H9 (cell line): Measurements from ENCODE around the gene RET. TPM values are rescaled to one million over a fixed set of nuclear protein-coding genes. Genes with fewer than 3 reads are reported as not detected.
A peak's percentile ranks its signal among the peaks of the same experiment; 100 is the strongest.

ENCODE experiments used
- DNase-seq: peaks from one replicate; pipeline ENCODE4 v3.0.0-alpha.2; 2017
- H2AFZ ChIP-seq: one replicate; pipeline ENCODE4 v1.6.1; 2013; ENCODE audit warnings: mild to moderate bottlenecking, low read length, control low read depth, moderate library complexity
- H2AK5ac ChIP-seq: 2 replicates; pipeline ENCODE4 v1.6.1; 2013; ENCODE audit warnings: low read length, control low read depth, mixed read lengths; ENCODE audit not compliant: insufficient read length
- H2BK120ac ChIP-seq: one replicate; pipeline ENCODE4 v1.6.1; 2013; ENCODE audit warnings: low read depth, mild to moderate bottlenecking, low read length, control low read depth, inconsistent platforms; ENCODE audit not compliant: poor library complexity, severe bottlenecking
- H2BK12ac ChIP-seq: 2 replicates; pipeline ENCODE4 v1.6.1; 2013; ENCODE audit warnings: low read length, control low read depth, mixed read lengths, low read depth; ENCODE audit not compliant: insufficient read length
- H2BK15ac ChIP-seq: 2 replicates; pipeline ENCODE4 v1.6.1; 2013; ENCODE audit warnings: low read depth, low read length, control low read depth
- H2BK20ac ChIP-seq: one replicate; pipeline ENCODE4 v1.6.1; 2013; ENCODE audit warnings: low read depth, mild to moderate bottlenecking, low read length, control low read depth, inconsistent platforms; ENCODE audit not compliant: poor library complexity, severe bottlenecking
- H2BK5ac ChIP-seq: 2 replicates; pipeline ENCODE4 v1.6.1; 2013; ENCODE audit warnings: low read length, control low read depth, mixed read lengths; ENCODE audit not compliant: insufficient read length
- H3K14ac ChIP-seq: 2 replicates; pipeline ENCODE4 v1.6.1; 2013; ENCODE audit warnings: low read length, control low read depth; ENCODE audit not compliant: insufficient read depth
- H3K18ac ChIP-seq: 2 replicates; pipeline ENCODE4 v1.6.1; 2013; ENCODE audit warnings: low read depth, mild to moderate bottlenecking, mixed read lengths, low read length, control low read depth; ENCODE audit not compliant: insufficient read length
- H3K23ac ChIP-seq: 2 replicates; pipeline ENCODE4 v1.6.1; 2013; ENCODE audit warnings: low read length, control low read depth, mixed read lengths, low read depth; ENCODE audit not compliant: insufficient read length
- H3K23me2 ChIP-seq: 2 replicates; pipeline ENCODE4 v1.6.1; 2013; ENCODE audit warnings: low read depth, mild to moderate bottlenecking, mixed read lengths, low read length, control low read depth; ENCODE audit not compliant: insufficient read length, poor library complexity, severe bottlenecking
- H3K27ac ChIP-seq: 2 replicates; pipeline ENCODE4 v1.5.1; 2013; ENCODE audit warnings: low read length, control low read depth, mixed read lengths, low read depth; ENCODE audit not compliant: insufficient read length
- H3K27me3 ChIP-seq: 2 replicates; pipeline ENCODE4 v1.6.1; 2013; ENCODE audit warnings: low read length, control low read depth, inconsistent platforms; ENCODE audit not compliant: insufficient read depth
- H3K4ac ChIP-seq: 2 replicates; pipeline ENCODE4 v1.6.1; 2013; ENCODE audit warnings: low read depth, mild to moderate bottlenecking, control low read depth, inconsistent platforms, low read length, moderate library complexity
- H3K4me1 ChIP-seq: 2 replicates; pipeline ENCODE4 v1.6.1; 2013; ENCODE audit warnings: low read length, control low read depth, inconsistent platforms; ENCODE audit not compliant: insufficient read depth
- H3K4me2 ChIP-seq: 2 replicates; pipeline ENCODE4 v1.6.1; 2013; ENCODE audit warnings: low read length, control low read depth, mixed read lengths; ENCODE audit not compliant: insufficient read length, insufficient read depth
- H3K56ac ChIP-seq: 2 replicates; pipeline ENCODE4 v1.6.1; 2013; ENCODE audit warnings: low read depth, mild to moderate bottlenecking, mixed read lengths, low read length, control low read depth; ENCODE audit not compliant: insufficient read length
- H3K79me1 ChIP-seq: 2 replicates; pipeline ENCODE4 v1.6.1; 2013; ENCODE audit warnings: low read depth, mild to moderate bottlenecking, moderate library complexity, low read length, control low read depth, inconsistent platforms; ENCODE audit not compliant: insufficient read depth, poor library complexity, severe bottlenecking
- H3K79me2 ChIP-seq: 2 replicates; pipeline ENCODE4 v1.6.1; 2013; ENCODE audit warnings: low read length, control low read depth, inconsistent platforms; ENCODE audit not compliant: insufficient read depth
- H3K9ac ChIP-seq: 2 replicates; pipeline ENCODE4 v1.6.1; 2013; ENCODE audit warnings: low read length, control low read depth, mixed read lengths; ENCODE audit not compliant: insufficient read length; ENCODE audit errors: extremely low read depth
- H3K9me3 ChIP-seq: one replicate; pipeline ENCODE4 v1.6.1; 2013; ENCODE audit warnings: low read depth, low read length, inconsistent platforms; ENCODE audit not compliant: control insufficient read depth
- H3T11ph ChIP-seq: one replicate; pipeline ENCODE4 v1.6.1; 2013; ENCODE audit warnings: mild to moderate bottlenecking, low read length, control low read depth, inconsistent platforms
- H4K20me1 ChIP-seq: one replicate; pipeline ENCODE4 v1.6.1; 2013; ENCODE audit not compliant: control insufficient read depth, insufficient read length, insufficient read depth
- H4K5ac ChIP-seq: 2 replicates; pipeline ENCODE4 v1.6.1; 2013; ENCODE audit warnings: low read depth, mild to moderate bottlenecking, mixed read lengths, low read length, control low read depth; ENCODE audit not compliant: insufficient read length
- H4K8ac ChIP-seq: replicated peaks from 2 replicates; pipeline ENCODE4 v1.6.1; 2013; ENCODE audit warnings: low read length, control low read depth, mixed read lengths, low read depth; ENCODE audit not compliant: insufficient read length
- H4K91ac ChIP-seq: 2 replicates; pipeline ENCODE4 v1.6.1; 2013; ENCODE audit warnings: low read depth, mild to moderate bottlenecking, moderate library complexity, mixed read lengths, low read length, control low read depth; ENCODE audit not compliant: insufficient read length
- H3K27ac Mint-ChIP-seq, 3 experiments: 2 replicates in 2 of 3; 3 replicates in 1 of 3; pipeline ENCODE4 v1.8.0; 2020 to 2021; ENCODE audit warnings: mixed read lengths in 3 of 3, mild to moderate bottlenecking in 1 of 3, moderate library complexity in 1 of 3
- H3K27me3 Mint-ChIP-seq: 2 replicates; pipeline ENCODE4 v1.8.0; 2021; ENCODE audit warnings: low read depth, mild to moderate bottlenecking, moderate library complexity, mixed read lengths
- H3K36me3 Mint-ChIP-seq, 3 experiments: 2 replicates in 2 of 3; 3 replicates in 1 of 3; pipeline ENCODE4 v1.8.0; 2020 to 2021; ENCODE audit warnings: low read depth in 3 of 3, mixed read lengths in 3 of 3; ENCODE audit not compliant: insufficient read depth in 1 of 3
- H3K4me1 Mint-ChIP-seq, 2 experiments: 2 replicates each; pipeline ENCODE4 v1.8.0; 2020; ENCODE audit warnings: mixed read lengths in 2 of 2
- H3K4me3 Mint-ChIP-seq, 2 experiments: 2 replicates in 1 of 2; 3 replicates in 1 of 2; pipeline ENCODE4 v1.8.0; 2020 to 2021; ENCODE audit warnings: mild to moderate bottlenecking in 2 of 2, mixed read lengths in 2 of 2, moderate library complexity in 1 of 2
- H3K9me3 Mint-ChIP-seq, 2 experiments: 2 replicates in 1 of 2; 3 replicates in 1 of 2; pipeline ENCODE4 v1.8.0; 2020; ENCODE audit warnings: mild to moderate bottlenecking in 2 of 2, mixed read lengths in 2 of 2, moderate library complexity in 1 of 2
- CTCF ChIP-seq: fragments of 200-600 bp; sonication (generic); conservative IDR thresholded peaks from 3 replicates; pipeline ENCODE4 v1.8.0; 2021; ENCODE audit warnings: antibody characterized with exemption, mild to moderate bottlenecking
- WGBS: extraction: QIAGEN DNeasy Blood & Tissue Kit; methylation state at CpG from one replicate; pipeline ENCODE4 v1.1.7; 2013; ENCODE audit warnings: missing lambda C conversion rate, low lambda C conversion rate, mixed read lengths; ENCODE audit not compliant: insufficient read length; ENCODE audit errors: extremely low coverage; 5-methylcytosine and 5-hydroxymethylcytosine counted together
- total RNA-seq: library from RNA; stranded (reverse); gene quantifications from 2 replicates; pipeline ENCODE4 v1.2.1, GENCODE V29; 2021

The RET gene
- total RNA-seq, 1 experiment from 2014 or later, result 12.2 TPM

- H3K9me3 ChIP-seq, result no peaks in the 10 kb centered on the region
- no peak overlapping the region for H2BK120ac ChIP-seq
- Mint-ChIP-seq H3K27ac (peak overlapping the region in 1 of 3 experiments; percentile 31; a peak in 2 of 7 replicates), H3K4me3 (no peak overlapping the region), H3K4me1 (peaks cover 6 to 7% of the 10 kb centered on the region in 2 experiments; a peak in 2 of 4 replicates), H3K27me3 (no peaks in the 10 kb centered on the region), H3K9me3 (no peaks in the 10 kb centered on the region), H3K36me3 (peaks cover 2 to 8% (median 5%) of the 10 kb centered on the region in 3 experiments; a peak in 4 of 7 replicates)
- H3K79me1 ChIP-seq, result no peaks in the 10 kb centered on the region
- H2BK5ac ChIP-seq, result no peak overlapping the region
- no peaks in the 10 kb centered on the region for H3K27me3 ChIP-seq
- no peak overlapping the region for H3K4ac ChIP-seq
- no peaks in the 10 kb centered on the region for H3K79me2 ChIP-seq
- no peaks in the 10 kb centered on the region for H3K4me1 ChIP-seq
- no peak overlapping the region for H3K4me2 ChIP-seq
- no peak overlapping the region for H3T11ph ChIP-seq
- no peak for DNase-seq
- no peak overlapping the region for H2AK5ac ChIP-seq
- no peak overlapping the region for H2BK15ac ChIP-seq
- WGBS, result no CpG with 5 or more reads among the region's 5 CpGs
- H2AFZ ChIP-seq, result no peak overlapping the region
- H3K14ac ChIP-seq, result no peak overlapping the region
- no peak overlapping the region for H3K9ac ChIP-seq
- TF ChIP-seq CTCF, result no peak
- no peak overlapping the region for H4K5ac ChIP-seq
- no peak overlapping the region for H4K8ac ChIP-seq
- no peaks in the 10 kb centered on the region for H4K20me1 ChIP-seq
- H3K18ac ChIP-seq, result no peak overlapping the region
- no peak overlapping the region for H3K27ac ChIP-seq
- H2BK12ac ChIP-seq, result no peak overlapping the region
- no peak overlapping the region for H2BK20ac ChIP-seq
- no peak overlapping the region for H3K56ac ChIP-seq
- no peaks in the 10 kb centered on the region for H3K23me2 ChIP-seq
- no peak overlapping the region for H3K23ac ChIP-seq
- no peak overlapping the region for H4K91ac ChIP-seq
Observed at GRCh38 chr10:43172645-43173044, 95.8 kb downstream of the RET start.
